ENCODE measurements around the gene LAIR2. TPM values are rescaled to one million over a fixed set of nuclear protein-coding genes. Genes with fewer than 3 reads are reported as not detected.

The LAIR2 gene
- total and polyA plus RNA-seq, 2 of the 13 experiments (the other 11 are each of a cell fraction or from before 2014, with no cell fraction given): 1.3 to 1.9 TPM

- TF ChIP-seq ZNF292 (CRISPR knock-in tag; IDR thresholded peaks at IDR 0.05; ENCODE audit: borderline replicate concordance, low read depth): no peak
- no peak for TF ChIP-seq ATAD3A (CRISPR knock-in tag; IDR thresholded peaks at IDR 0.05)
- TF ChIP-seq NRL (CRISPR knock-in tag; IDR thresholded peaks at IDR 0.05; ENCODE audit: borderline replicate concordance): peak; percentile 72; the same call in 1 of the 2 replicates
- no peak for TF ChIP-seq ARNT (IDR thresholded peaks at IDR 0.05)
- TF ChIP-seq ZNF496 (CRISPR knock-in tag; IDR thresholded peaks at IDR 0.05; ENCODE audit: insufficient replicate concordance): no peak
- TF ChIP-seq ZNF766 (CRISPR knock-in tag; IDR thresholded peaks at IDR 0.05; ENCODE audit: borderline replicate concordance): no peak
- no peak for TF ChIP-seq U2AF1 (optimal IDR thresholded peaks at IDR 0.05; ENCODE audit: low read depth, low read length)
- TF ChIP-seq ATRX (CRISPR knock-in tag; IDR thresholded peaks at IDR 0.05; ENCODE audit: borderline replicate concordance): no peak
- peak; percentile 68 for TF ChIP-seq ARID3A (IDR thresholded peaks at IDR 0.05; ENCODE audit: low read depth, low read length)
- TF ChIP-seq ZNF224 (CRISPR knock-in tag; IDR thresholded peaks at IDR 0.05): no peak; the same call in 1 of the 2 replicates
- TF ChIP-seq ZBTB7A (CRISPR knock-in tag; IDR thresholded peaks at IDR 0.05): no peak
- TF ChIP-seq NONO (IDR thresholded peaks at IDR 0.05): no peak
- TF ChIP-seq NONO (CRISPR knock-in tag; conservative IDR thresholded peaks at IDR 0.05): peak; percentile 58; the same call in 1 of the 2 replicates
- peak; percentile 53; the same call in 1 of the 2 replicates for TF ChIP-seq ZBTB2 (CRISPR knock-in tag; IDR thresholded peaks at IDR 0.05; ENCODE audit: low read depth)
- TF ChIP-seq ZNF652 (CRISPR knock-in tag; IDR thresholded peaks at IDR 0.05; ENCODE audit: borderline replicate concordance, low read depth): no peak
- no peak for TF ChIP-seq ZNF839 (CRISPR knock-in tag; IDR thresholded peaks at IDR 0.05; ENCODE audit: borderline replicate concordance)
- no peak for TF ChIP-seq ZKSCAN8 (CRISPR knock-in tag; IDR thresholded peaks at IDR 0.05; ENCODE audit: borderline replicate concordance)
- TF ChIP-seq SIN3B (IDR thresholded peaks at IDR 0.05; ENCODE audit: low read length): no peak
- no peak for TF ChIP-seq ZNF775 (CRISPR knock-in tag; IDR thresholded peaks at IDR 0.05; ENCODE audit: borderline replicate concordance)
- TF ChIP-seq AHDC1 (CRISPR knock-in tag; IDR thresholded peaks at IDR 0.05; ENCODE audit: borderline replicate concordance): no peak
- TF ChIP-seq MZF1 (CRISPR knock-in tag; IDR thresholded peaks at IDR 0.05; ENCODE audit: borderline replicate concordance): no peak; the same call in 1 of the 2 replicates
Measured at GRCh38 chr19:54463531-54464043, 39.0 kb upstream of the LAIR2 start, which contains the start of gene LENG9 (continued).
